Breast epithelium (tissue), 4 donors: ENCODE data around the gene TEPSIN. TPM values are rescaled to one million over a fixed set of nuclear protein-coding genes. Genes with fewer than 3 reads are reported as not detected.
A peak's percentile ranks its signal among the peaks of the same experiment; 100 is the strongest.

Experiments
- DNase-seq, 2 donors: peaks; one replicate each; pipeline ENCODE4 v3.0.0-alpha.2; 2019; ENCODE audit warnings: low spot score in 2 of 2
- H3K27ac ChIP-seq, 2 donors: fragments of 200-600 bp; sonication (generic) in 1 of 2; one replicate each; pipeline ENCODE4 v1.5.1; 2016 to 2019; ENCODE audit warnings: mild to moderate bottlenecking in 1 of 2
- H3K27me3 ChIP-seq, 2 donors: fragments of 200-600 bp; sonication (generic) in 1 of 2; one replicate each; pipeline versions ENCODE4 v1.5.1 to v1.6.0; 2017 to 2019; ENCODE audit warnings: control low read depth in 1 of 2, mild to moderate bottlenecking in 1 of 2
- H3K36me3 ChIP-seq: fragments of 200-600 bp; one replicate; pipeline ENCODE4 v1.5.1; 2019
- H3K4me1 ChIP-seq, 2 donors: fragments of 200-600 bp; sonication (generic); one replicate each; pipeline ENCODE4 v1.5.1; 2016 to 2019; ENCODE audit warnings: control low read depth in 1 of 2
- H3K4me3 ChIP-seq, 3 donors: fragments of 200-600 bp; sonication (generic); 1 replicate in 2 of 3; 2 replicates in 1 of 3; pipeline ENCODE4 v1.5.1; 2016 to 2019; ENCODE audit warnings: mild to moderate bottlenecking in 3 of 3, moderate library complexity in 2 of 3
- H3K9me3 ChIP-seq, 2 donors: fragments of 200-600 bp; sonication (generic) in 1 of 2; one replicate each; pipeline ENCODE4 v1.5.1; 2016 to 2019; ENCODE audit warnings: control low read depth in 1 of 2
- POLR2A ChIP-seq: fragments of 450-650 bp; IDR thresholded peaks from one replicate; pipeline ENCODE4 v1.6.1; 2016; ENCODE audit warnings: antibody characterized with exemption, mild to moderate bottlenecking, moderate library complexity
- POLR2AphosphoS5 ChIP-seq, 3 donors: sonication (generic); formaldehyde crosslinking; IDR thresholded peaks; one replicate each; pipeline ENCODE4 v1.6.1; 2017; ENCODE audit warnings: antibody characterized with exemption in 3 of 3
- intact Hi-C: fragments of 100-400 bp; cut with DNase I; formaldehyde crosslinking; loops from one replicate; pipeline ENCODE4 v1.15.1; 2023; ENCODE audit warnings: low total_unique reads
- total RNA-seq, 3 donors: library from RNA; depleted of rRNA; stranded (reverse); fragments of >200 nt; gene quantifications; one replicate each; pipeline ENCODE4 v1.1.0, GENCODE V29; 2016
- TF ChIP-seq, protein P1 (sequence below), 3 donors: fragments of 450-650 bp; IDR thresholded peaks; one replicate each; pipeline ENCODE4 v1.5.1; 2016 to 2017; ENCODE audit warnings: antibody characterized with exemption in 3 of 3, mild to moderate bottlenecking in 3 of 3, moderate library complexity in 3 of 3

Gene TEPSIN
- total RNA-seq, 3 donors from 2014 or later = 33.9 to 54.3 (median 36.4) TPM

GRCh38 chr17:81276781-81277180, 37.9 kb upstream of the TEPSIN start:
- intact Hi-C loops = loop anchor here (10.0 kb wide), 1 partner anchor 328 kb away; no protein-coding TSS in a partner anchor
- Histone ChIP-seq H3K9me3 (no peaks in the 10 kb centered on the region), H3K4me1 (no peaks in the 10 kb centered on the region), H3K36me3 (no peaks in the 10 kb centered on the region), H3K4me3 (no peak overlapping the region), H3K27ac (no peak overlapping the region), H3K27me3 (no peaks in the 10 kb centered on the region)
- TF ChIP-seq, protein P1, sequence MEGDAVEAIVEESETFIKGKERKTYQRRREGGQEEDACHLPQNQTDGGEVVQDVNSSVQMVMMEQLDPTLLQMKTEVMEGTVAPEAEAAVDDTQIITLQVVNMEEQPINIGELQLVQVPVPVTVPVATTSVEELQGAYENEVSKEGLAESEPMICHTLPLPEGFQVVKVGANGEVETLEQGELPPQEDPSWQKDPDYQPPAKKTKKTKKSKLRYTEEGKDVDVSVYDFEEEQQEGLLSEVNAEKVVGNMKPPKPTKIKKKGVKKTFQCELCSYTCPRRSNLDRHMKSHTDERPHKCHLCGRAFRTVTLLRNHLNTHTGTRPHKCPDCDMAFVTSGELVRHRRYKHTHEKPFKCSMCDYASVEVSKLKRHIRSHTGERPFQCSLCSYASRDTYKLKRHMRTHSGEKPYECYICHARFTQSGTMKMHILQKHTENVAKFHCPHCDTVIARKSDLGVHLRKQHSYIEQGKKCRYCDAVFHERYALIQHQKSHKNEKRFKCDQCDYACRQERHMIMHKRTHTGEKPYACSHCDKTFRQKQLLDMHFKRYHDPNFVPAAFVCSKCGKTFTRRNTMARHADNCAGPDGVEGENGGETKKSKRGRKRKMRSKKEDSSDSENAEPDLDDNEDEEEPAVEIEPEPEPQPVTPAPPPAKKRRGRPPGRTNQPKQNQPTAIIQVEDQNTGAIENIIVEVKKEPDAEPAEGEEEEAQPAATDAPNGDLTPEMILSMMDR (IDR thresholded peaks at IDR 0.05) = no peak
- TF ChIP-seq POLR2AphosphoS5 (IDR thresholded peaks at IDR 0.05) (no peak), POLR2A (no peak)
- no peak for DNase-seq

DNA sequence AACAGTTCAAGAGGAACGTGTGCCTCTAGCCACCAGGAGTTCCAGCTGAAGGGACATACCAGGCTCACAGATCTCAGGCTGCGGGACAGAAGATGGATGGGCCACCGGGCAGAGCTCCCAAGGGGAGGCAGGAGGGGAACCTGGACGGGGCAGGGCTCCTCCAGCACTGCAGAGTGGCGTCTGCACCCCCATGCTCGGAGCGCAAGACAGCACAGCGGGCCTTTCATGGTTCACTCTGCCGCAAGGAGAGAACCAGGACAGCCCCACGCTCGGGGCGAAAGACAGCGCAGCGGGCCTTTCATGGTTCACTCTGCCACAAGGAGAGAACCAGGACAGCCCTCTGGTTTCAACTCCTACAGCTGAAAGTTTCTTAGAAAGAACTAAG, 35.6 kb upstream of the TEPSIN start:
- H3K27ac ChIP-seq = no peak overlapping the region
- no peak for TF ChIP-seq POLR2AphosphoS5 (IDR thresholded peaks at IDR 0.05)
- TF ChIP-seq, protein P1 (IDR thresholded peaks at IDR 0.05) = no peak
- no peak for TF ChIP-seq POLR2A
- intact Hi-C loops = loop anchor here (10.0 kb wide), 1 partner anchor 330 kb away; no protein-coding TSS in a partner anchor
- H3K4me3 ChIP-seq = no peak overlapping the region
- H3K4me1 ChIP-seq = no peaks in the 10 kb centered on the region
- no peak for DNase-seq
- no peaks in the 10 kb centered on the region for H3K9me3 ChIP-seq
- no peaks in the 10 kb centered on the region for H3K36me3 ChIP-seq
- no peaks in the 10 kb centered on the region for H3K27me3 ChIP-seq

DNA sequence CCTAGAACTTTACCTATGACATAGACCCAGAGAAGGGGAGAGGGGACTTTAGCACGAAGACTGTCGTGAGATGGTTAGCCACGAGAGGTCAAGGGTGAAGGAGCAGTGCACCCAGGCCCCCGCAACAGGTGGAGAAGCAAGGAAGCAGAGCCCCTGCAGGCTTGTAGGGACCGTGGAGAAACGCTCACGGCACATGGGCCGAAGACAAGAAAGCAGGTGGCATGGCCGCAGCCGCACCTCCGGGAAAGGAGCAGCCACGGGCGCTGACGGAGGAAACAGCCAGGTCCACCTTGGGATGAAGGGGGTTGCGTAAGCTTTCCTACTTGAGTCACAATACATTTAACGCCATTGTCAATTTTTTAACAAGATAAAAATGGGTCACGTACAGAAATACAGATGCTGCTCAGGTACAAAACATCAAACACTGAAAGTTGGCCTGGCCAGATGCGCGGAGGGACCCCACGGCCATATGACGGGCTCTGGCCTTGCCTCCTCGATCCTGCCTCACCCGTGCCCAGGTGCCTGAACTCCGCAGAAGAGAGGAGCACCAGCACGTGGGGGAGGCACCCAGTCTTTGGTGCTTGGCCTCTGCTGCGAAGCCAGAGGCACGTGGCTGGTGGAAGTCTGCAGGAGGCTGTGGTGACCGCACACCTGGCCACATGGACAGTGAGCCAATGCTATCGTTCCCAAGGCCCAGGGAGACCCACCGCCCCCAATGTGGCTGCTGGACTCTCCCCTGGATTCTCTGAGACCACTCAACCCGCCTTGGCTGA, 35.0 kb upstream of the TEPSIN start:
- no peak for DNase-seq
- no peak overlapping the region for H3K27ac ChIP-seq
- H3K9me3 ChIP-seq = no peaks in the 10 kb centered on the region
- H3K27me3 ChIP-seq = no peaks in the 10 kb centered on the region
- H3K4me3 ChIP-seq = no peak overlapping the region
- TF ChIP-seq, protein P1 (IDR thresholded peaks at IDR 0.05) = no peak
- TF ChIP-seq POLR2AphosphoS5 (IDR thresholded peaks at IDR 0.05) = no peak
- TF ChIP-seq POLR2A = no peak
- intact Hi-C loops = loop anchor here (10.0 kb wide), 1 partner anchor 331 kb away; no protein-coding TSS in a partner anchor
- H3K36me3 ChIP-seq = no peaks in the 10 kb centered on the region
- H3K4me1 ChIP-seq = no peaks in the 10 kb centered on the region

DNA sequence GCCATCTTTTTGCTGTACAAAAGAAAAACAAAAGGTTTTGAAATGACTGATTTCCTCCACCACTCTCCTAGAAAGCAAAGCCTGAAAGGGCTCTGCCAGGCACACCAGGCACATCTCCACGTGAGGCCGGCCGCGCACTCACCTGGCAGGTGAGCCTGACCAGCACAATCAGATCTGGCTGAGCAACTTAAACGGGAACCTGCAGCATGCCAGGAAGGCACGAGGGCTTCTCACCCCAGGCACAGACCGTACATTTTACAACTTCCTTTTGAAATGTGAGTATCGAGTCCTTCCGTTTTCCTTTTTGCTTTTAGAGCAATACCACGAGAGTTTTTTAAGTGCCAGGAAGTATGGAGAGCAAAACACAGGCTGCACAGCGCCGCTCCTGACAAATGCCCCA, 33.8 kb upstream of the TEPSIN start:
- DNase-seq = peak in 1 of 2 donors; percentile 46
- H3K36me3 ChIP-seq = no peaks in the 10 kb centered on the region
- TF ChIP-seq, protein P1 (IDR thresholded peaks at IDR 0.05) = no peak
- TF ChIP-seq POLR2A (no peak), POLR2AphosphoS5 (IDR thresholded peaks at IDR 0.05) (peak in 1 of 3 donors; percentile 60)
- H3K9me3 ChIP-seq = no peaks in the 10 kb centered on the region
- H3K27ac ChIP-seq = no peak overlapping the region
- H3K4me1 ChIP-seq = no peaks in the 10 kb centered on the region
- H3K4me3 ChIP-seq = no peak overlapping the region
- intact Hi-C loops = loop anchor here (10.0 kb wide), 1 partner anchor 332 kb away; no protein-coding TSS in a partner anchor
- no peaks in the 10 kb centered on the region for H3K27me3 ChIP-seq

- Histone ChIP-seq H3K4me3 (no peak overlapping the region), H3K4me1 (no peaks in the 10 kb centered on the region), H3K27me3 (no peaks in the 10 kb centered on the region), H3K9me3 (no peaks in the 10 kb centered on the region), H3K36me3 (no peaks in the 10 kb centered on the region), H3K27ac (no peak overlapping the region)
- no peak for DNase-seq
- intact Hi-C loops = loop anchor here (10.0 kb wide), 1 partner anchor 334 kb away; no protein-coding TSS in a partner anchor
- no peak for TF ChIP-seq POLR2A
- TF ChIP-seq, protein P1 (IDR thresholded peaks at IDR 0.05) = no peak
- TF ChIP-seq POLR2AphosphoS5 (IDR thresholded peaks at IDR 0.05) = no peak
Measured at GRCh38 chr17:81271226-81271625, 32.4 kb upstream of the TEPSIN start.
